Measurements from ENCODE around the gene HLA-DRB5. TPM values are rescaled to one million over a fixed set of nuclear protein-coding genes. Genes with fewer than 3 reads are reported as not detected.
"Not testable (repeated sequence)": the region's sequence is repeated elsewhere in the genome, so short reads cannot be mapped to it uniquely, and the experiment has no call there.

Gene HLA-DRB5
- total RNA-seq (2014; rRNA removed; shearing (Covaris generic)) = not detected in 2 replicates
- polyA plus RNA-seq (2015; cell fraction: cytosol; rRNA removed) = not detected in 2 replicates
- not detected in 2 replicates for polyA plus RNA-seq (2015; cell fraction: nucleus; rRNA removed)

DNA sequence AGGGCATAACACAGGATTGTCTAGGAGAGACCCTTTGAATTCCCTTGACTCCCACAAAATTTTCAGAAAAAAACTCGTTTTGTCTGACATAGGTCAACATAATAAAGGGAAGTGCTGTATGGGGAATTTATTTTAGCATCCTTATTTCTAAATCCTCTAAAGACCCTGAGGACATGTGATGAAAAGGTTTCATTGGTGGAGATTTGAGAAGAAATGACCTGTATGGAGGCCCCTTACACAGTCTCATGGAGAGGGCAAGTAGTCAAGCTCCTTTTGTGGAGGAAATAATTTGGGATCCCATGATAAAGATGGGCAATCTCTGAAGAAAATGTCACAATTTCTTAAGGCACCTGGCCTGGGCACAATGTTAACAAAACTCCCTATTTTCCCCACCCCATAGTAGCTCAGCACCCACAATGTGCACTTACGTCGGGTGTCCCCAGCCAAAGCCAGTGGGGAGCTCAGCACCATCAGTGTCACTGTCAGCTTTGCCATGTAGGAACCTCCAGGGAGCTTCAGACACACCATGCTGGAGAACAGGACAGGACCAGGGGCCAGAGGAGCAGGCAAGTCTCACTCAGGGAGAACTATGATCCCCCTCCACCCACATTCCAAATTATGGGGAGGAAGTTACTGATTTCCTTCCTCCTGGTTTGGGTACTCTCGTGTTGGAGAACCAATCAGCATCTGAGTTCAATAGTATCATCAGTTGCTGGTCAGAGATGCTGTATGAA is at the start of gene HLA-DRB5:
HLA-DRB5 (minus strand) TSS at position 591 of the 734 bp plus-strand sequence; CDS start at position 528, 63 bp downstream.
- no peak for DNase-seq (ENCODE audit: low read depth)

DNA sequence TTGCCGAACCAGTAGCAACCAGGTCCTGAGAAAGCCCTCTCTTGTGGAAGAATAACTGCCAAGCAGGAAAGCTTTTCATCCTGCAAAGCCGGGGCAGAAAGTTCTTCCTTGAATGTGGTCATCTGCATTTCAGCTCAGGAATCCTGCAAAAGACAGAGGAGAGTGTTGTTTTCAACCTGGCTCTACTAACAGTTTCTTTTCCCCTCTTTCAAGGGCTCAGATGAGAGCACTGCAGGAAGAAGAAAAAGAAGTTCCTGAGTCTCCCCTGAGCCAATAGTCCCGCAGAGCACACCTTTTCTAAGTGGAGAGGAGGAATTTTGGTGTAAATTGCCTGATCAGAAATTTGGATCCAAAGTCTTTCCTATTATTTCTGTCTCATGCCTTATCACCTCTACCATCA is 48.9 kb upstream of the HLA-DRB5 start:
- no peak for DNase-seq (ENCODE audit: low read depth)

- not testable (repeated sequence) for DNase-seq (ENCODE audit: low read depth)
Measured at GRCh38 chr6:32577493-32577892, 47.4 kb upstream of the HLA-DRB5 start.

- no peak for DNase-seq (ENCODE audit: low read depth)
Measured at GRCh38 chr6:32576250-32576649, 46.2 kb upstream of the HLA-DRB5 start.

DNA sequence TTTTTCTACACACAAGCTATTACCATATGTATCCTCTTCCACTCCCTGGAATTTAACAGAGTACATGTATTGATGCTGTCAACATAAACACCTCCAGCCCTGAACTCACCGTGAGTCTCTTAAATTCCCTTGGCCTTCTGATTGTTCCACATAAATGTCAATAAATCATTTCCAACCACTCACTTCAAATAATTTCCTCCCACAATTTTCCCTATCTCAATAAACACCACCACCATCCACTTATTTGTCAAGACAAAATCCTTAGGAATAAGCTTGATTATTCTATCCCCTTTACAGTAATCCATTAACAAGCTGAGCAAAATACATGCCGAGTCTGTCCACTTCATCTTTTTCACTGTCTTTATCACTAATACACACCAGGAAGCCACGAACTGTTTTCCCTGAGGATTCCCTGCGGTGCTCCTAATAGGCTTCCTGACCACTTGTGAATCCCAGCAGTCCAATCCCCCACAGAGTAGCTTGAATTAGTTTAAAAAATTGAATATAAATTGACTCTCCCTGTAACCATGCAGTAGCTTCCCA is 40.3 kb upstream of the HLA-DRB5 start:
- no peak for DNase-seq (ENCODE audit: low read depth)

GRCh38 chr6:32568561-32568960 is 38.5 kb upstream of the HLA-DRB5 start:
- DNase-seq (ENCODE audit: low read depth) = no peak

DNA sequence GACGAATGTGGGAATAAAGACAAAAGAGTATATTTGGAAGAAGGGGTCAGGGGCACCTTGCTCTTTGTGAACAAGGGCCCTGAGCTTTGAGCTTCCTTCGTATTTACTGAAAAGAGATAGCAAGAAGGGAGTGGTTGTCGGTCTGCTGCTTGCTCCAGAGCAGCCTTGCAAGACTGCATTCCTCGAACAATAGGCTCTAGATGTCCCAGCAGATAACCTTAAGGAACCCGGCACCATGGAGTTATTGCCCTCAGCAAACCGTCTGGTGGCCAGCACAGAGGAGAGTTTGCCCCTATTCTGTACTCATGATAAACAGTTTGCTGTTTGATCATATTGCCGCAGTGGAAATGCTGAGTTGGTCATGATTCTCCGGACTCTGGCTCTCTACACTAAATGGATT is 36.9 kb upstream of the HLA-DRB5 start:
- no peak for DNase-seq (ENCODE audit: low read depth)

- DNase-seq (ENCODE audit: low read depth) = no peak
Measured at GRCh38 chr6:32565511-32565910, 35.4 kb upstream of the HLA-DRB5 start.

- DNase-seq (ENCODE audit: low read depth) = no peak
Measured at GRCh38 chr6:32562940-32563339, 32.9 kb upstream of the HLA-DRB5 start.

DNA sequence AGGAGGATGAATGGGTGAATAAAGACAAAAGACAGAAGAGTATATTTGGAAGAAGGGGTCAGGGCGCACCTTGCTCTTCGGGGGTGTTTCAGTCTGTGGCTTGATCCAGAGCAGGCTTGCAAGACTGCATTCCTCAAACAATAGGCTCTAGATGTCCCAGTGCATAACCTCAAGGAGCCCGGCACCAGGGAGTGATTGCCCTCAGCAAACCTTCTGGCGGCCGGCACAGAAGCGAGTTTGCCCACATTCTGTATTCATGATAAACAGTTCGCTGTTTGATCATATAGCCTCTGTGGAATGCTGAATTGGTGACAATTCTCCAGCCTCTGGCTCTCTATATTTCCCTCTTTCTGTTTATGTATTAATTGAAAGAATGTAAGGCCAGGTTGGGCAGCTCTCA is 29.7 kb upstream of the HLA-DRB5 start:
- no peak for DNase-seq (ENCODE audit: low read depth)

DNA sequence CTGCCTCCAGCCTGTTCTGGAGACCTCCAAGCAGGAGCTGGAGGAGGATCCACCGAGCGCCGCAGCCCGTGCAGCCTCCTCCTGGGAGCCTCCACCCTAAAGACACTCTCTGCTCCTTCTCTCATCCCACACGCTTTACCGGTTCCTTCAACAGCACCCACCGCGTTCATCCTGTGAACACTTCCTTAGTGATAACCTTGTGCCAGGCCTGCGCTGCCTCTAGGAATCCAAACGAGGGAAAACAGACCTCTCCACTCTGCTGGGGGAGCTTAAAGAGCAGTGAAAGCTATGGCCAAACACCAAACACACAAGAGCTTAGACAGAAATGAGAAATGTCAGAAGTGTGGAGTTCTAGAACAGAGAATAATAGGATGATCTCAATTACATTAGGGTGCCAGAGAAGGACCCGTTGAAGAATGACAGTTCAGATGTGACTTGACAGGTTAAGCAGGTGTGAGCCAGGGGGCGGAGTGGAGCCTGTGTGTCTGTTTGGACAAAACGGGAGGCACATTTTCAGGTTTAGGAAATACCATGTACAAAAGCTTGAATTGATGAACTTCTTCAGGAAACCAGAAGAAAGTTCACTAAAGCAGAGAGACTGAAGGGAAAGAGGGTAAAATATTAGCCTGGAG is 28.5 kb upstream of the HLA-DRB5 start:
- DNase-seq (ENCODE audit: low read depth) = no peak

DNA sequence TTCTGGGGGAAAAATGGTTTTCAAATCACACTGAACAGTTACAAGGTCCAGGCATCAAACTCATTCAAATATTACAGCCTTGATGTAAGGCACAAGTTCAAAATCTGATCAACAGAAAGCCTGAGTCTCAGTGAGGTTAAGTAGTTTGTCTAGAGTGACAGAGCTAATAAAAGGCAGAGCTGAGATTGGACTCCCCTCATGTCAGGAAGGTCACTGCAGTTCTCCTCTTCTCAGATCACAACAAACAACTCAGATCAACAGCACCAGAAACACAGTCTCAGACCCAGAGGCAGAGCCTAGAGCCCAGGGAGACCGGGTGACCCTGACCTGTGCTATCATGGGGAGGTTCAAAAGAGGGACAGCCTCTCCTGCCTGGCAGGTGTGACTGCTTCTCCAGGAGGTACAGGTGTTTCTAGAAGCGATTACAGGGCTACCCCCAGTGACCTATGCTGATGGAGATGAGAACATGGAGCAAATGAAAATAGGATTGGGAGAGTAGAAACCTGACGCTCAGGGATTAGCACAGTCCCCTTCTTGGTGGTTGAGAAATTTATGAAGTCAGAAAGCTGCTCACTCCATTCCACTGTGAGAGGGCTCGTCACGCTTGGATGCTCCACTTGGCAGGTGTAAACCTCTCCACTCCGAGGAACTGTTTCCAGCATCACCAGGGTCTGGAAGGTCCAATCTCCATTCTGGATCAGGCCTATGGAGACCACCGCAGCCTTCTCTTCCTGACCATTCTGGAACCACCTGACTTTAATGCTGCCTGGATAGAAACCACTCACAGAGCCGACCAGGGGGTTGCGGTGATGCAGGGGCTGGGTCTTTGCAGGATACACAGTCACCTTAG is 24.3 kb upstream of the HLA-DRB5 start:
- no peak for DNase-seq (ENCODE audit: low read depth)

- DNase-seq (ENCODE audit: low read depth) = no peak
Measured at GRCh38 chr6:32553037-32553742, 23.1 kb upstream of the HLA-DRB5 start.

DNA sequence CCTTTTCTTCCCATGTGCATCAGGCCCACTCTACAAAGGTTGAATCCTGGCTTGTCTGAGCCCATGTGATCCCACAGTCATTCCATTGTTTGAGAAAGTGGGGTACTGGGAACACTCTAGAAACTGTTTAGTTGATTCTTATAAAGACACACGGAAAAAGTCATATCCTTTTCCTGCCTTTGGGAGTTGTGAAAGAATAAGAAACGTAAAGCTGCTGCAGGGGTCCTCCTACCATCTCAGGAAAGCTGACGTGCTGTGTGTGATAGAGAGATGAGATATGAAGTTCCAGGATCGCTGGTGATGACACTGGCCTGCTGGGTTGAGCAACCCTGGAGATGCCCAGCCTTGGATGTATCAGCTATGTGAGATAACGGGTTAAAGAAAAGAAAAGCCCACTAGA is 21.3 kb upstream of the HLA-DRB5 start:
- DNase-seq (ENCODE audit: low read depth) = no peak

GRCh38 chr6:32539839-32540238 is 9.8 kb upstream of the HLA-DRB5 start:
- no peak for DNase-seq (ENCODE audit: low read depth)

DNA sequence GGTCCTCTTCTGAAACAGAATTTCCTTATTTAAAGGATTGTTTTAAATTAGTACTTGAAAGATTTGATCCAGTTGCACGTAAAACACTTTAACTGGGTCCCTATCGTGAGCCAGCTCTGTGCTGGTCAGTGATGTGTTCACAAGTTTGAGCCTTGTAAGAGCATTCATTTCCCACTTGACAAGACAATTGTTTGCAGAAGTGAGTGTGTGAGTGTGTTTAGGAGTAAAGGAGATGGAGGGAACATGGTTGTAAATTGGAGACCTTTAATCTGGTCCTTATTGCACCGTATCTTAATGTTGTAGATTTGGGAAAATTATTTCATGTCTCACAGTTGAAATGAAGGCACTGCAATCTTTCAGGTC is 325 bp upstream of the HLA-DRB5 start:
- not testable (repeated sequence) for DNase-seq (ENCODE audit: low read depth)

GRCh38 chr6:32522302-32523047 is 7.6 kb downstream of the HLA-DRB5 start:
- DNase-seq (ENCODE audit: low read depth) = no peak

- no peak for DNase-seq (ENCODE audit: low read depth)
Measured at GRCh38 chr6:32519910-32520258, 10.2 kb downstream of the HLA-DRB5 start.

DNA sequence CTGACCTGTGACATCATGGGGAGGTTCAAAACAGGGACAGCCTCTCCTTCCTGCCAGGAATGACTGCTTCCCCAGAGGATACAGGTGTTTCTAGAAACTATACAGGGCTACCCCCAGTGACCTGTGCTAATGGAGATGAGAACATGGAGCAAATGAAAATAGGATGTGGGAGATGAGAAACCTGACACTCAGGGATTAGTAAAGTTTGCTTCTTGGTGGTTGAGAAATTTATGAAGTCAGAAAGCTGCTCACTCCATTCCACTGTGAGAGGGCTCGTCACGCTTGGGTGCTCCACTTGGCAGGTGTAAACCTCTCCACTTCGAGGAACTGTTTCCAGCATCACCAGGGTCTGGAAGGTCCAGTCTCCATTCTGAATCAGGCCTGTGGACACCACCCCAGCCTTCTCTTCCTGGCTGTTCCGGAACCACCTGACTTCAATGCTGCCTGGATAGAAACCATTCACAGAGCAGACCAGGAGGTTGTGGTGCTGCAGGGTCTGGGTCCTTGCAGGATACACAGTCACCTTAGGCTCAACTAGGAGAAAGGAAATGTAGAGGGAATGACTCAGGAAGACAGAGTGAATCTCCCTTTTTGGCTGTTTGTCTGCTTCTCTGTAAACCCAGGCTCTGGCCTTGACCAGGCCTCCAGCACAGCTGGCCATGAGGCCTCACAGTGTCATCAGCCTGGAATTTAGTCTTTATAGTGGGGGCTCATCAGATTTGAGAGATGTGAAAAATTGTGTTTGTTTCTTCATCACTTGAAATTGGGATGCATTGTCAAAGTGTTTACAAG is 10.8 kb downstream of the HLA-DRB5 start:
- no peak for DNase-seq (ENCODE audit: low read depth)

All from HT1080 (cell line).